Activated T-cell treated with anti-CD3 and anti-CD28 coated beads, Interleukin-2, amount 50 U/mL, for 24 hours (primary cell): ENCODE results near the gene NAA38.

Experiments used
- DNase-seq: peaks from one replicate; pipeline ENCODE4 v3.0.0-alpha.2; 2020
- H3K27ac Mint-ChIP-seq: 2 replicates; pipeline ENCODE4 v1.8.0; 2020; ENCODE audit warnings: mild to moderate bottlenecking, mixed read lengths
- H3K27me3 Mint-ChIP-seq: 2 replicates; pipeline ENCODE4 v1.8.0; 2020; ENCODE audit warnings: mixed read lengths
- H3K36me3 Mint-ChIP-seq: 2 replicates; pipeline ENCODE4 v1.8.0; 2020; ENCODE audit warnings: low read depth, mixed read lengths
- H3K4me1 Mint-ChIP-seq: 2 replicates; pipeline ENCODE4 v1.8.0; 2020; ENCODE audit warnings: low read depth, mixed read lengths
- H3K4me3 Mint-ChIP-seq: 2 replicates; pipeline ENCODE4 v1.8.0; 2020; ENCODE audit warnings: mild to moderate bottlenecking, moderate library complexity, mixed read lengths
- H3K9me3 Mint-ChIP-seq: 2 replicates; pipeline ENCODE4 v1.8.0; 2020; ENCODE audit warnings: mixed read lengths

Gene NAA38

GRCh38 chr17:7834957-7835813 is 22.2 kb downstream of the NAA38 start:
- Mint-ChIP-seq H3K36me3 (peaks cover 6% of the 10 kb centered on the region), H3K27ac (peak overlapping the region; percentile 98), H3K27me3 (no peaks in the 10 kb centered on the region), H3K4me3 (peak overlapping the region; percentile 91), H3K4me1 (peaks cover 57% of the 10 kb centered on the region), H3K9me3 (no peaks in the 10 kb centered on the region)
- DNase-seq, result peak; percentile 91

DNA sequence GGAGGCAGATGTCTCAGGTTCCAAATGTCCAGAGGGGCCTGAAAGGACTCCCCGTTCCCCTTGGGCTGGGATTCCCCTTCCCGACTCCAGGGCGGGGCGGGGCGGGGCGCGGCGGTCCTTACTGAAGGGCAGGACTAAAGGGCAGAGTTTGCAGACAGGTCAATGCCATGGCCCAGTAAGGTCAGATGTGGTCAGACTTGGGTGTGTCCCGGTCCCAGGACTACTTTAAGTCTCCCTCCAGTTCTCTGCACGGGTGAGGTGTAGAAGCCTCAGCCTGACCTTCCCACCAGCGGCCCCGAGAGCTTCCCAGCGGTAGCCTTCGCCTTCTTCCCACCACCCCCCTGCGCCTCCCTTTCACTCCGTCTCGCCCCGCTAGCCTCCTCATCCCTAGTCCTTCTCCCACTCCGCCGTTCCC is 22.8 kb downstream of the NAA38 start:
- Mint-ChIP-seq H3K36me3 (peaks cover 6% of the 10 kb centered on the region), H3K27me3 (no peaks in the 10 kb centered on the region), H3K4me1 (peaks cover 50% of the 10 kb centered on the region), H3K27ac (peak overlapping the region; percentile 98), H3K9me3 (no peaks in the 10 kb centered on the region), H3K4me3 (peak overlapping the region; percentile 91)
- no peak for DNase-seq

GRCh38 chr17:7833795-7834541 is 23.4 kb downstream of the NAA38 start, which contains the start of gene KDM6B:
KDM6B (plus strand) TSS chr17:7834217; CDS start chr17:7845555, 11,338 bp downstream.
- peaks cover 44% of the 10 kb centered on the region for H3K4me1 Mint-ChIP-seq
- H3K27ac Mint-ChIP-seq, result peak within 1 kb of the TSS; percentile 98

GRCh38 chr17:7833011-7833794 is 24.2 kb downstream of the NAA38 start:
- H3K9me3 Mint-ChIP-seq, result no peaks in the 10 kb centered on the region
- peaks cover 37% of the 10 kb centered on the region for H3K4me1 Mint-ChIP-seq
- DNase-seq, result no peak
- peaks cover 6% of the 10 kb centered on the region for H3K36me3 Mint-ChIP-seq
- H3K4me3 Mint-ChIP-seq, result peak overlapping the region; percentile 91
- H3K27ac Mint-ChIP-seq, result peak overlapping the region; percentile 85
- H3K27me3 Mint-ChIP-seq, result no peaks in the 10 kb centered on the region

More at GRCh38 chr17:7833795-7834541, 23.4 kb downstream of the NAA38 start, which contains the start of gene KDM6B:
- Mint-ChIP-seq H3K9me3 (no peaks in the 10 kb centered on the region), H3K36me3 (peaks cover 6% of the 10 kb centered on the region), H3K27me3 (no peaks in the 10 kb centered on the region), H3K4me3 (peak within 1 kb of the TSS; percentile 91)
- DNase-seq, result peak; percentile 93

GRCh38 chr17:7832431-7832830 is 24.9 kb downstream of the NAA38 start:
- H3K9me3 Mint-ChIP-seq, result no peaks in the 10 kb centered on the region
- no peak overlapping the region for H3K4me3 Mint-ChIP-seq
- no peak overlapping the region for H3K27ac Mint-ChIP-seq
- H3K36me3 Mint-ChIP-seq, result peaks cover 6% of the 10 kb centered on the region
- no peaks in the 10 kb centered on the region for H3K27me3 Mint-ChIP-seq
- DNase-seq, result no peak
- peaks cover 33% of the 10 kb centered on the region for H3K4me1 Mint-ChIP-seq

DNA sequence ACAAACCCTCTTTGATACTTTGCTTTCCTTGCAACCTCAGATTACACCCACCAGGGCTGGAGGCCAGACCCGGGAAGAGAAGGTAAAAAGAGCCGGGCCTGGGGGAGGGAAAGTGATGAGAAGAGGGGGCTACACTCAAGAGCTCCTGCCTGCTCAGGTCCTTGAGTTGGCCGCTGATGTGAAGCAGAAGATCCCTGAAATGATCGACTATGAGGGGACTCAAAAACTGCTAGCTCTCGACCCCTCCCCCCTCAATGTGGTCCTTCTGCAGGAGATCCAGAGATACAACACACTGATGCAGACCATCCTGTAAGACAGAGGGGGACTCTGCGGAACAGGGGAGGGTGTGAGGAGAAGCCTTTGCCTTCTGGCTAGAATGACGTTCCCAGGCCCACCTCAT is 26.1 kb downstream of the NAA38 start:
- Mint-ChIP-seq H3K27ac (no peak overlapping the region), H3K4me1 (peaks cover 21% of the 10 kb centered on the region), H3K27me3 (no peaks in the 10 kb centered on the region), H3K36me3 (peaks cover 6% of the 10 kb centered on the region), H3K4me3 (no peak overlapping the region), H3K9me3 (no peaks in the 10 kb centered on the region)
- no peak for DNase-seq

- Mint-ChIP-seq H3K27me3 (no peaks in the 10 kb centered on the region), H3K27ac (no peak overlapping the region), H3K9me3 (no peaks in the 10 kb centered on the region), H3K36me3 (peaks cover 6% of the 10 kb centered on the region), H3K4me1 (peaks cover 17% of the 10 kb centered on the region), H3K4me3 (no peak overlapping the region)
- no peak for DNase-seq
These were observed 26.7 kb downstream of the NAA38 start for GRCh38 chr17:7830616-7831015.

DNA sequence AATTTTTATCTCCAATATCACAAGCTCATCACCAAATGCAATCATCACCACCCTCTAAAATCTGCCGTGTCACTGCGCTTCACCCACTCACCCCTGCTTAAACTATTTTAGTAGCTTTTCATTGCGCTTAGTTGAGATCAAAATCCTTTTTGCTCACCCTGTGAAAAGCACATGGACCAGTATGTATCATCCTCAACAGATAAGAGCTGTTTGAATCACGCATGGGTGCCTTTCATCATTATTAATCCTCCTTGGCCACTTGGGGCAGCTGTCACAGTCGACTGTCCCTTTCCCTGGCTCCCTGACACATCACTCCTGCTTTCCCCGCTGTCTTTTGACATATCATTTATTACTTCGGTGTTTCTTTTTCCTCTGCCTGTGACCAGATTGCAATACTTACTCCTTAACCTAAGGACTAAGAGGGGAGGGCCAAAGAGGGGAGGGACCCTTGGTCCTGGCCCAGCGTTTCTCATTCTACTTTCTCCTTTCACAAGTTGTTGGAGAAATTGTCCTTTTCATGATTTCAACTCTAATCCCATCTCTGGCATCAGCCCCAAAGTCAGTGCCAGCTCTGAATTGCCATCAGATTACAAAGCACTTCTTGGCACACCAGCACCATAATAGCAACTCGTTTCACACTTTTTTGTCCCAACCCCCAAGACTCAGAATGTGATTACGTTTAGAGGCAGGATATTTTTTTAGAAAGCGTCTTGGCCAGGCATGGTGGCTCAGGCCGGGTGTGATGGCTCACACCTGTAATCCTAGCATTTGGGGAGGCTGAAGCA is 32.0 kb downstream of the NAA38 start:
- Mint-ChIP-seq H3K4me1 (peaks cover 10% of the 10 kb centered on the region), H3K27ac (peak overlapping the region; percentile 8), H3K4me3 (no peak overlapping the region), H3K36me3 (no peaks in the 10 kb centered on the region), H3K27me3 (no peaks in the 10 kb centered on the region), H3K9me3 (no peaks in the 10 kb centered on the region)
- no peak for DNase-seq

DNA sequence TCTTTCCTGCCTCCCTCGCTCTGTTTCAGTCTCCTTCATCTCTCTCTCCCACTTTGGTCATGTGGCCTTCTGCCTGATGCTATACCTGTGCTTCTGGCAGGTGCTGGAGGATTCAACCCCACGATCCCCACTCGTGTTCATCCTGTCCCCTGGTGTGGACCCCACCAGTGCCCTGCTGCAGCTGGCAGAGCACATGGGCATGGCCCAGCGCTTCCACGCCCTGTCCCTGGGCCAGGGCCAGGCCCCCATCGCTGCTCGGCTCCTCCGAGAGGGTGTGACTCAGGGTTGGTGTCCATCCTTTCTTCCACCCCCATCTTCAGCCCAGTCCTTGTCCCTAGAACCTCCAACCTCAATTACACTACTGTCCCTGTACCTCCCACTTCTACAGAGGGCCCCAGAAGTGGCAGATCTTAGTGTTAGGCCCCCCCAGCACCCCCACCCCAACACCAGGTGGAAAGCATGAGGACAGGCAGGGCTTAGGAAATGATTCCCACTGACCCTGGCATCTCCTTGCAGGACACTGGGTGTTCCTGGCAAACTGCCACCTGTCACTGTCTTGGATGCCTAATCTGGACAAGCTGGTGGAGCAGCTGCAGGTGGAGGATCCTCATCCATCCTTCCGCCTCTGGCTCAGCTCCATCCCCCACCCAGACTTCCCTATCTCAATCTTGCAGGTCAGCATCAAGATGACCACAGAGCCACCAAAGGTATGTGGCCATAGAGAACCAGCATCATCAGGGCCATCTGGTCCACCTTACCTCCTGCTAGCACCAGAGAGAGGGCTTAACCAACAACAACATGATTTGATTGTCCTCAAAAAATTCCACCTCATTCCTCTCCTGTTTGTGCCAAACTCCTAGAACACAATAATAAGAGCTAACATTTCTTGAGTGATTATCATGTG is 33.1 kb downstream of the NAA38 start:
- no peaks in the 10 kb centered on the region for H3K9me3 Mint-ChIP-seq
- no peak overlapping the region for H3K27ac Mint-ChIP-seq
- H3K36me3 Mint-ChIP-seq, result no peaks in the 10 kb centered on the region

DNA sequence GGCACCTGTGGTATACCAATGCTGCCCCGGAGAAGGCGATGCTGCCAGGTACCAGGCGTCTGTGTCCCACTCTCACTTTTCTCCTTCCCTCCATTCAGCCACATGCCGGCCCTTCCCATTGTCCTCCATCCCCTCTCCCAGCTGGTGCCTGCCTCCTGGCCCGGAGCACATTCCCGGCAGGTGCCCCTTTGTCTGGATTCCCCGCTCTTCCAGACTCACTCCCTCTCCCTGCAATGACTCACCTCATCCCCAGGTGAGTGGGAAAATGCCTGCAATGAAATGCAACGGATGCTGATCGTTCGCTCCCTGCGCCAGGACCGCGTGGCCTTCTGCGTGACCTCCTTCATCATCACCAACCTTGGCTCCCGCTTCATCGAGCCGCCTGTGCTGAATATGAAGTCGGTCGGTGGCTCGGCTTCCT is 33.8 kb downstream of the NAA38 start:
- H3K4me1 Mint-ChIP-seq, result peaks cover 10% of the 10 kb centered on the region
- H3K36me3 Mint-ChIP-seq, result no peaks in the 10 kb centered on the region
- no peak overlapping the region for H3K4me3 Mint-ChIP-seq
- H3K27ac Mint-ChIP-seq, result no peak overlapping the region
- no peaks in the 10 kb centered on the region for H3K27me3 Mint-ChIP-seq
- H3K9me3 Mint-ChIP-seq, result no peaks in the 10 kb centered on the region
- DNase-seq, result no peak

More for the DNA sequence above, 33.1 kb downstream of the NAA38 start:
- Mint-ChIP-seq H3K4me1 (peaks cover 10% of the 10 kb centered on the region), H3K27me3 (no peaks in the 10 kb centered on the region), H3K4me3 (no peak overlapping the region)
- no peak for DNase-seq

- peaks cover 10% of the 10 kb centered on the region for H3K4me1 Mint-ChIP-seq
- no peak overlapping the region for H3K27ac Mint-ChIP-seq
These were observed 35.2 kb downstream of the NAA38 start for GRCh38 chr17:7822126-7822525.

DNA sequence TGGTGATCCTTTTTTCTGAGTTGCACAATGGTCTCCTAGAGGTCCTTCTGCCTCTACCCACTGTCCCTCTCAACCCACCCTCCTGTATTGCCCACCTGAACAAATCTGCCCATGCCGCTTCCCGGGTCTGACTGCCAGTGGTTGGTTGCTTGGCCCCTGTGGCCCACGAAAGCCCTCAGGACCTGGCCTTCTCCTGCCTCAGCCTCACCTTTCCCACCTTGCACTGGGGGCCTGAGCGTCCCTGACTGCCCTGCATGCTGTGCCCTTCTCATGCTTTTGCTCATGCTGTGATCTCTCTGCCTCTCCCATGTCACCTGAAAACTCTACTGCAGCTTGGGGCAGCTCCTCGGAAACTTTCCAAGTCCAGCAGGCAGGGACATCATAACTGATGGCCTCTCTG is 37.1 kb downstream of the NAA38 start:
- Mint-ChIP-seq H3K4me1 (peaks cover 7% of the 10 kb centered on the region), H3K9me3 (no peaks in the 10 kb centered on the region), H3K4me3 (no peak overlapping the region), H3K27me3 (no peaks in the 10 kb centered on the region), H3K27ac (no peak overlapping the region), H3K36me3 (no peaks in the 10 kb centered on the region)
- DNase-seq, result no peak

More at GRCh38 chr17:7822126-7822525, 35.2 kb downstream of the NAA38 start:
- no peak for DNase-seq
- H3K9me3 Mint-ChIP-seq, result no peaks in the 10 kb centered on the region
- no peak overlapping the region for H3K4me3 Mint-ChIP-seq
- H3K36me3 Mint-ChIP-seq, result no peaks in the 10 kb centered on the region
- no peaks in the 10 kb centered on the region for H3K27me3 Mint-ChIP-seq
